Fibroblast of villous mesenchyme (primary cell): Measurements from ENCODE around the gene UBXN7. TPM values are rescaled to one million over a fixed set of nuclear protein-coding genes. Genes with fewer than 3 reads are reported as not detected.
A peak's percentile ranks its signal among the peaks of the same experiment; 100 is the strongest.

Source experiments
- DNase-seq: peaks from one replicate; pipeline ENCODE4 v3.0.0-alpha.2; 2010; ENCODE audit warnings: low read depth
- H3K4me3 ChIP-seq: 2 replicates; pipeline ENCODE4 v1.5.1; 2011; ENCODE audit warnings: low read depth, mild to moderate bottlenecking, low read length
- total RNA-seq: library from RNA; depleted of rRNA; stranded (reverse); fragments of >200 nt; gene quantifications from 2 replicates; pipeline ENCODE4 v1.2.3, GENCODE V29; 2012
- TF ChIP-seq, protein P1 (sequence below): IDR thresholded peaks from 2 replicates; pipeline ENCODE4 v1.5.1; 2012; ENCODE audit warnings: low read depth, mild to moderate bottlenecking, low read length; ENCODE audit not compliant: insufficient read depth

The UBXN7 gene
- total RNA-seq, 1 donor = 30.2 TPM

DNA sequence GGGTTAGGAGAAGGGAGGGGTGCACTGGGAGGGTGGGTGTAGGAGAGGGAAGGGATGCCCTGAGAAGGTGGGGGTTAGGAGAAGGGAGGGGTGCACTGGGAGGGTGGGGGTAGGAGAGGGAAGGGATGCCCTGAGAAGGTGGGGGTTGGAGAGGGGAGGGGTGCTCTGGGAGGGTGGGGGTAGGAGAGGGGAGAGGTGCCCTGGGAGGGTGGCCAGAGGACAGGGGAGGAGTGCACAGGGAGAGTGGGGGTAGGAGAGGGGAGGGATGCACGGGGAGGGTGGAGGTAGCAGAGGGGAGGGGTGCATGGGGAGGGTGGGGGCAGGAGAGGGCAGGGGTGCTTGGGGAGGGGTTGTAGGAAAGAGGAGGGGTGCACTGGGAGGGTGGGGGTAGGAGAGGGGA is 97.2 kb downstream of the UBXN7 start:
- TF ChIP-seq, protein P1, sequence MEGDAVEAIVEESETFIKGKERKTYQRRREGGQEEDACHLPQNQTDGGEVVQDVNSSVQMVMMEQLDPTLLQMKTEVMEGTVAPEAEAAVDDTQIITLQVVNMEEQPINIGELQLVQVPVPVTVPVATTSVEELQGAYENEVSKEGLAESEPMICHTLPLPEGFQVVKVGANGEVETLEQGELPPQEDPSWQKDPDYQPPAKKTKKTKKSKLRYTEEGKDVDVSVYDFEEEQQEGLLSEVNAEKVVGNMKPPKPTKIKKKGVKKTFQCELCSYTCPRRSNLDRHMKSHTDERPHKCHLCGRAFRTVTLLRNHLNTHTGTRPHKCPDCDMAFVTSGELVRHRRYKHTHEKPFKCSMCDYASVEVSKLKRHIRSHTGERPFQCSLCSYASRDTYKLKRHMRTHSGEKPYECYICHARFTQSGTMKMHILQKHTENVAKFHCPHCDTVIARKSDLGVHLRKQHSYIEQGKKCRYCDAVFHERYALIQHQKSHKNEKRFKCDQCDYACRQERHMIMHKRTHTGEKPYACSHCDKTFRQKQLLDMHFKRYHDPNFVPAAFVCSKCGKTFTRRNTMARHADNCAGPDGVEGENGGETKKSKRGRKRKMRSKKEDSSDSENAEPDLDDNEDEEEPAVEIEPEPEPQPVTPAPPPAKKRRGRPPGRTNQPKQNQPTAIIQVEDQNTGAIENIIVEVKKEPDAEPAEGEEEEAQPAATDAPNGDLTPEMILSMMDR = no peak
- H3K4me3 ChIP-seq = no peak overlapping the region
- DNase-seq = no peak

DNA sequence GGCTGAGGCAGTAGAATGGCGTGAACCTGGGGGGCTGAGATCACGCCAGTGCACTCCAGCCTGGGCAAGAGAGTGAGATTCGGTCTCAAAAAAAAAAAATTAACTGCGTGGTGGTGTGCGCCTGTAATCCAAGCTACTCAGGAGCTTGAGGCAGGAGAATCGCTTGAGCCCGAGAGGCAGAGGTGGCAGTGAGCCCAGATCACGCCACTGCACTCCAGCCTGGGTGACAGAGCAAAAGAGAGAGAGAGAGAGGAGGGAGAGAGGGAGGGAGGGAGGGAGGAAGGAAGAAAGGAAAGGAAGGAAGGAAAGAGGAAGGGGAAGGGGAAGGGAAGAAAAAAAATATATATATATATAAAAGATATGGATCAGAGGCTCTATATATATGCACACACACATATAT is 100.1 kb downstream of the UBXN7 start:
- TF ChIP-seq, protein P1 = no peak
- no peak overlapping the region for H3K4me3 ChIP-seq
- DNase-seq = no peak

DNA sequence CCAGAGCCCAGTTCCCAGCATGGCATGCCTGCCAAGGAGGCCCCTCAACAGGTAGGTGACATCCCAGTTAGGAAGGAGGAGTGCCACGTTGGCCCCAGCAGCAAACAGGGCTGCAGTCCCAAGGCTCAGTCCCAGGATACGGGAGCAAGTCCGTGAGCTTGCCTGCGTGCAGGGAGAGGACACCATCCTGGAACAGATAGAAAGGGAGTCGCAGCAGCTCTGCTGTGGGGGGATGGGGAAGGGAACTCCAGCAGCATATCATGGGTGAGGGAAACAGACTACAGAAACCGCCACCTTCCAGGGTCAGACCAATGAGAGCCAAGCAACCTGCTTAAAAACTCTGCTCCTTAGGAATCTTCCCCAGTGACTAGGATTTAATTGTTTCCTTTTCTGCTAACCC is 104.8 kb downstream of the UBXN7 start:
- TF ChIP-seq, protein P1 = no peak
- H3K4me3 ChIP-seq = no peak overlapping the region
- DNase-seq = peak; percentile 23

DNA sequence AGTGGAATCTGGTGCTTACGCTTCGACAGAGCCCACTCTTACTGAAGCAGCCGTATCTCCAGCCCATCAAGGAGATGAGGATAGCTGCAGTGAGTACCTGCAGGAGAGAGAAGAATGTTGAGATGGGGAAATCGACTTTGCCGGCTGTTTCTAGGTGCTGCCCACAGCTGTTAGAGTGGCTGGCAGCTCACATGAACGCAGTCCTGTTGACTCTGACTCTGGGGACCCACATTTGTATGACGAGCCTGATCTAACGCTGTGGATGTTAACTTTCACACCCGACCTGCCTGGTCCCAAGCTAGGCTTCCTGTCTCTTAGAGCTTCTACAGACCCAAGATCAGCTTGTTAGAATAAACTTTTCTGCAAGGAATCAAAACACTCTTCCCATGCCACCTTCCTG is 105.3 kb downstream of the UBXN7 start:
- TF ChIP-seq, protein P1 = no peak
- DNase-seq = no peak
- no peak overlapping the region for H3K4me3 ChIP-seq

DNA sequence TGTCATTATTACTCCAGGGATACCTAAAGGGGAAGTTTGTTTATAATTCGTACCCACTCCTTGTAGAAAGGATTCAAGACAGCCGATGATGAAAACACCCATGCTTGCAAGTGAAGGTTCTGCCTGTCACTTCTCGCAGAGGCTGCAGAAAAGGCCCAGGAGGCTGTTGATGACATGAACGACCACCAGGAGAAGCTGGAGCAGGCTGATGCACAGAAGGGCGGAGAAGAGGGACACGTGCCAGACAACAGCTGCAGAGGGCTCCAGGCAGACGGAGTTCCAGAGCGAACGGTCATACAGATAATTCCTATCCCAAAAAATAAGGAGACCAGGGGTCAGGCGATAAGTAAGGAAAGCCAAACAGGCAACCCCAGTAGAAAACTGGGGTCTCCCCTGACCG is 108.5 kb downstream of the UBXN7 start:
- TF ChIP-seq, protein P1 = peak; percentile 44
- DNase-seq = peak; percentile 29
- no peak overlapping the region for H3K4me3 ChIP-seq

DNA sequence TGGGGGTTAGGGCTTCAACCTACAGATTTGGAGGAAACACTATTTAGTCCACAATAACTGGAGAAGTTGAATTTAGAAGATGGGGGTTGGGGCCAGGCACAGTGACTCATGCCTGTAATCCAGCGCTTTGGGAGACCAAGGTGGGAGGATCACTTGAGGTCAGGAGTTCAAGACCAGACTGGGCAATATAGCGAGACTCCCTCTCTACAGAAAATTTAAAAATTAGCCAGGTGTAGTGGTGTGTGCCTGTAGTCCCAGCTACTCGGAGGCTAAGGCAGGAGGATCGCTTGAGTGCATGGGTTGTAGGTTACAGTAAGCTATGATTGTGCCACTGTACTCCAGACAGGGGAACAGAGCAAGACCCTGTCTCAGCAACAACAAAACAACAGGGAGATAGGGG is 109.2 kb downstream of the UBXN7 start:
- TF ChIP-seq, protein P1 = no peak
- H3K4me3 ChIP-seq = no peak overlapping the region
- no peak for DNase-seq

DNA sequence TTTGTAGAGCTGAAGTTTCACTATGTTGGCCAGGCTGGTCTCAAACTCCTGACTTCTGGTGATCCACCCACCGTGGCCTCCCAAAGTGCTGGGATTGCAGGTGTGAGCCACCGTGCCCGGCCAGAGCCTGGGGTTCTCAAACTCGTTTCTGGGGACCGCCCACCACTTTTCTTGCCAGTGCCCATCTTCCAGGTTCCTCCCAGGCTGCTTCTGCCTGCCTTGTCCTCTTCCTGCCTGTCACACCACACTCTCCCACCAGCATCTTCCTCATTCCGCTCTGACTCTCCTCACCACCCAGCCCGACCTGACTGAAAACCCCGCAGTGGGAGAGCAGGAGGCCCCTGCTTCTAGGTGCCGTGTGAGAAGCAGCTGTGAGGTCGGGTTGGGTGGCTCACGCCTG is 111.1 kb downstream of the UBXN7 start:
- DNase-seq = no peak
- H3K4me3 ChIP-seq = no peak overlapping the region
- TF ChIP-seq, protein P1 = no peak
